ENCODE data around the gene DLX1.

The DLX1 gene

DNA sequence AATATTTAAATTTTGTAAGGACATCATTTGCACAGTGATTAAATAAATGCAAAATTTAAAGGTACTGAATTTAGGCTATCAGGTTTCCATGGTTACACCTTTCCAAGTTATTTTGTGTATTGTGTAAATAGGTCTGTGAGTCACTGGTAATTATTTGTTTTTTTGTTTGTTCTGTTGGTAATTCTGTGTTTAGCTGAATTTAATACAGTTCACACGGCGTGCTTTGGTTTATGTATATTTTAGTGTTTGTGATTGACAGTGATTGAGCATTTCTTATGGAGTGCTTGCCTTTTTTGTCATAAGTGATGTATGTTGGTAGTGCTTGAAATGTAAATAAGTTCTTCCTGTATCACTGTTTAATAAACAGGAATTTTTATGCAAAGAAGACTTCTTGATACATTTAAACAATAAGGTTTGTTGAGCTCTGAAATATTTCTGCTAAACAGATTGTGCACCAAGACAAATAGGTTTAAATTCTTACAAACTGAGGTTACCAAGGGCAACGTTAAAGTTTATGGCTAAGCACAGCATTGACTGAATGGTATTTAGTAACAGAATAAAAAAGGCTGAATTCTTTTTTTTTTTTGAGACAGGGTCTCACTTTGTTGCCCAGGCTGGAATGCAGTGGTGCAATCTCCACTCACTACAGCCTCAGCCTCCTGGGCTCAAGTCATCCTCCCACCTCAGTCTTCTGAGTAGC lies 38.3 kb upstream of the DLX1 start:
- H3K4me3 ChIP-seq (ENCODE audit: low read depth, low read length): no peak overlapping the region
- TF ChIP-seq CTCF (IDR thresholded peaks at IDR 0.05; ENCODE audit: low read depth, low read length): no peak

- TF ChIP-seq CTCF (IDR thresholded peaks at IDR 0.05; ENCODE audit: low read depth, low read length): no peak
- no peak overlapping the region for H3K4me3 ChIP-seq (ENCODE audit: low read depth, low read length)
These were observed 37.5 kb upstream of the DLX1 start for GRCh38 chr2:172047566-172048507.

DNA sequence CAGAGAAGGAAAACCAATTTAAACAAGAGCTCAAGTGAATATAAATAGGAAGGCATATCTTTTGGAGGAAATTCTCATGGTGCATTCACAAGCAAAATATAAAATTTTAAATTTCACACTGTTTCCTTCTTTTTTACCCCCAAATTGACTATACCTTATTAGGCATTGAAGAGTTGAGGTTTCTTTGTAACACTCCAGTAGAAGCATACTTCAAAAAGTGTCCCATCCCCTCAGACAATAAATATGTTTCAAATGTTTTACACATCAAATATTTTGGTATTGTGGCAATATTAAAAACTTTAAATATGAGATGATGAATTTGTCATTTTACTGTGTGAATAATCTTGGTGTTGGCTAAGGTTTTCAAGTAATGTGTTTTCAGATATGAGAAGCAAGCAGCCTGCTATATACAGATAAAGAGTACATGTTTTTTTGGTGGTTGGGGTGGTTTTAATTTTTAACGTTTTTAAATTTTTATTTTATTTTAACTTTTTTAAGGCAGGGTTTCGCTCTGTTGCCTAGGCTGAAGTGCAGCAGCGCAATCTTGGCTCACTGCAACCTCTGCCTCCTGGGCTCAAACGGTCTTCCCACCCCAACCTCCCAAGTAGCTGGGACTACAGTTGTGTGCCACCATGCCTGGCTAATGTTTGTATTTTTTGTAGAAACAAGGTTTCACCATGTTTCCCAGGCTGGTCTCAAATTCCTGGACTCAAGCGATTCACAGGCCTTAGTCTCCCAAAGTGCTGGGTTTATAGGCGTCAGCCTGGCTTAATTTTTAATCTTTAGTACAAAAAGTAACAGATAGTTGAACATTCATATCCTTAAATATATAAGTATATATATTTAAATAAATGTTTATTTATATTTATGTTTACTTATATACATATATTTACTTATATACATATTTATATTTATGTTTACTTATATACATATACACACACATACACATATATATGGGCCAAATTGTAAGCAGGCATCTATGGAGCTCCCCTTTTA lies 36.5 kb upstream of the DLX1 start:
- H3K4me3 ChIP-seq (ENCODE audit: low read depth, low read length): no peak overlapping the region
- TF ChIP-seq CTCF (IDR thresholded peaks at IDR 0.05; ENCODE audit: low read depth, low read length): no peak

GRCh38 chr2:172049567-172050120 lies 35.7 kb upstream of the DLX1 start:
- H3K4me3 ChIP-seq (ENCODE audit: low read depth, low read length): no peak overlapping the region
- no peak for TF ChIP-seq CTCF (IDR thresholded peaks at IDR 0.05; ENCODE audit: low read depth, low read length)

- no peak overlapping the region for H3K4me3 ChIP-seq (ENCODE audit: low read depth, low read length)
- TF ChIP-seq CTCF (IDR thresholded peaks at IDR 0.05; ENCODE audit: low read depth, low read length): no peak
These were observed 34.7 kb upstream of the DLX1 start for GRCh38 chr2:172050479-172051125.

All from WI38 (cell line).